Fibroblast of lung (primary cell): ENCODE data around the gene FAM13A. TPM values are rescaled to one million over a fixed set of nuclear protein-coding genes. Genes with fewer than 3 reads are reported as not detected.

ENCODE experiments used
- DNase-seq, 2 donors: peaks; one replicate each; pipeline versions ENCODE4 v3.0.0 to v3.0.0-alpha.2; 2010; ENCODE audit warnings: low read depth in 2 of 2
- H2AFZ ChIP-seq: 2 replicates; pipeline ENCODE4 v1.5.1; 2012; ENCODE audit warnings: low read length, control low read depth, inconsistent platforms
- H3K27ac ChIP-seq: 2 replicates; pipeline ENCODE4 v1.5.1; 2011; ENCODE audit warnings: low read length, control low read depth; ENCODE audit not compliant: insufficient read depth
- H3K27me3 ChIP-seq: 2 replicates; pipeline ENCODE4 v1.5.1; 2011; ENCODE audit warnings: mild to moderate bottlenecking, low read length; ENCODE audit not compliant: control insufficient read depth, insufficient read depth
- H3K36me3 ChIP-seq: 2 replicates; pipeline ENCODE4 v1.5.1; 2011; ENCODE audit warnings: low read length; ENCODE audit not compliant: control insufficient read depth, insufficient read depth
- H3K4me1 ChIP-seq: 2 replicates; pipeline ENCODE4 v1.5.1; 2011; ENCODE audit warnings: low read length; ENCODE audit not compliant: control insufficient read depth, insufficient read depth; ENCODE audit errors: extremely low read depth
- H3K4me2 ChIP-seq: 2 replicates; pipeline ENCODE4 v1.5.1; 2011; ENCODE audit warnings: low read length, control low read depth; ENCODE audit not compliant: insufficient read depth; ENCODE audit errors: extremely low read depth
- H3K4me3 ChIP-seq, 4 experiments: fragments of 200-600 bp in 1 of 4; sonication (generic) in 1 of 4; replicated peaks in 1 of 4; 2 replicates each; pipeline ENCODE4 v1.5.1; 2011 to 2016; ENCODE audit warnings: low read length in 4 of 4, low read depth in 3 of 4, mild to moderate bottlenecking in 3 of 4, control low read depth in 2 of 4, inconsistent platforms in 1 of 4, mixed read lengths in 1 of 4; ENCODE audit not compliant: insufficient read depth in 1 of 4; ENCODE audit errors: control extremely low read depth in 1 of 4
- H3K79me2 ChIP-seq: 2 replicates; pipeline ENCODE4 v1.5.1; 2012; ENCODE audit warnings: mild to moderate bottlenecking, low read length, inconsistent platforms; ENCODE audit not compliant: control insufficient read depth, insufficient read depth
- H3K9ac ChIP-seq: 2 replicates; pipeline ENCODE4 v1.5.1; 2011; ENCODE audit warnings: mild to moderate bottlenecking, low read length, control low read depth; ENCODE audit not compliant: insufficient read depth
- H3K9me3 ChIP-seq: 2 replicates; pipeline ENCODE4 v1.5.1; 2012; ENCODE audit warnings: low read depth, low read length; ENCODE audit not compliant: control insufficient read depth, insufficient read depth
- H4K20me1 ChIP-seq: 2 replicates; pipeline ENCODE4 v1.5.1; 2011; ENCODE audit warnings: low read length; ENCODE audit not compliant: control insufficient read depth, insufficient read depth; ENCODE audit errors: extremely low read depth
- EZH2 ChIP-seq: IDR thresholded peaks from 2 replicates; pipeline ENCODE4 v1.5.1; 2012; ENCODE audit warnings: low read length, control low read depth, mild to moderate bottlenecking; ENCODE audit errors: missing control alignments
- polyA plus RNA-seq, 2 donors: library from polyadenylated mRNA; depleted of rRNA in 1 of 2; stranded (reverse) in 1 of 2; unstranded in 1 of 2; fragments of >200 nt; gene quantifications; 2 replicates each; pipeline ENCODE4 v1.2.1, GENCODE V29; 2011 to 2012; ENCODE audit warnings: missing spikeins in 1 of 2
- total RNA-seq: library from RNA; depleted of rRNA; stranded (reverse); fragments of >200 nt; gene quantifications from 2 replicates; pipeline ENCODE4 v1.2.1, GENCODE V29; 2014
- TF ChIP-seq, protein P1 (sequence below), 2 donors: IDR thresholded peaks in 1 of 2; conservative IDR thresholded peaks in 1 of 2; 1 replicate in 1 of 2; 2 replicates in 1 of 2; pipeline ENCODE4 v1.5.1; 2011 to 2012; ENCODE audit warnings: low read length in 2 of 2, control low read depth in 1 of 2, inconsistent platforms in 1 of 2, low read depth in 1 of 2, mild to moderate bottlenecking in 1 of 2

FAM13A gene
- total and polyA plus RNA-seq, 2 donors (not counting 1 experiment from before 2014, with no cell fraction given), result 14.3 to 23.9 TPM

DNA sequence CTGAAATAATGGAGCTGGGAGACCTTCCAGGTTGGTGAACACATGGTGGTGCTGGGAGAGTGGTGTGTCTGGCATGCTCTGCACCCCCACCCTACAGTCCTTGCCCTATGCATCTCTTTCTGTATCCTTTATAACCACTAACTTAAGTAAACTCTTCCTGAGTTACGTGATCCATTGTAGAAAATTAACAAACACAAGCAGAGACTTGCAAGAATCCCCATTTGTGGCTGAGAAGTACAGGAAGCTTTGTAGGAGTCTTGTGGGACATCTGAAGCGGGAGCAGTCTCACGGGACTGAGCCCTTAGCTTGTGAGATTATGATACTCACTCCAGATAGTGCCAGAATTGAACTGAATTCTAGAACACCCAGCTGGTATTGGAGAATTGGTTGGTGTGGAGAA is 14.3 kb upstream of the FAM13A start:
- Histone ChIP-seq H3K4me2 (no peak overlapping the region), H2AFZ (no peak overlapping the region), H3K27me3 (peaks cover 2% of the 10 kb centered on the region), H3K9ac (no peak overlapping the region), H4K20me1 (no peaks in the 10 kb centered on the region), H3K27ac (no peak overlapping the region), H3K4me3 (no peak overlapping the region), H3K9me3 (no peaks in the 10 kb centered on the region), H3K4me1 (no peaks in the 10 kb centered on the region), H3K79me2 (no peaks in the 10 kb centered on the region), H3K36me3 (no peaks in the 10 kb centered on the region)
- no peak for DNase-seq
- TF ChIP-seq, protein P1, sequence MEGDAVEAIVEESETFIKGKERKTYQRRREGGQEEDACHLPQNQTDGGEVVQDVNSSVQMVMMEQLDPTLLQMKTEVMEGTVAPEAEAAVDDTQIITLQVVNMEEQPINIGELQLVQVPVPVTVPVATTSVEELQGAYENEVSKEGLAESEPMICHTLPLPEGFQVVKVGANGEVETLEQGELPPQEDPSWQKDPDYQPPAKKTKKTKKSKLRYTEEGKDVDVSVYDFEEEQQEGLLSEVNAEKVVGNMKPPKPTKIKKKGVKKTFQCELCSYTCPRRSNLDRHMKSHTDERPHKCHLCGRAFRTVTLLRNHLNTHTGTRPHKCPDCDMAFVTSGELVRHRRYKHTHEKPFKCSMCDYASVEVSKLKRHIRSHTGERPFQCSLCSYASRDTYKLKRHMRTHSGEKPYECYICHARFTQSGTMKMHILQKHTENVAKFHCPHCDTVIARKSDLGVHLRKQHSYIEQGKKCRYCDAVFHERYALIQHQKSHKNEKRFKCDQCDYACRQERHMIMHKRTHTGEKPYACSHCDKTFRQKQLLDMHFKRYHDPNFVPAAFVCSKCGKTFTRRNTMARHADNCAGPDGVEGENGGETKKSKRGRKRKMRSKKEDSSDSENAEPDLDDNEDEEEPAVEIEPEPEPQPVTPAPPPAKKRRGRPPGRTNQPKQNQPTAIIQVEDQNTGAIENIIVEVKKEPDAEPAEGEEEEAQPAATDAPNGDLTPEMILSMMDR (conservative IDR thresholded peaks at IDR 0.05 in 1 of 2, IDR thresholded peaks at IDR 0.05 in 1 of 2; ENCODE audit: low read depth in 1 of 2, low read length in 2 of 2), result no peak
- no peak for TF ChIP-seq EZH2

DNA sequence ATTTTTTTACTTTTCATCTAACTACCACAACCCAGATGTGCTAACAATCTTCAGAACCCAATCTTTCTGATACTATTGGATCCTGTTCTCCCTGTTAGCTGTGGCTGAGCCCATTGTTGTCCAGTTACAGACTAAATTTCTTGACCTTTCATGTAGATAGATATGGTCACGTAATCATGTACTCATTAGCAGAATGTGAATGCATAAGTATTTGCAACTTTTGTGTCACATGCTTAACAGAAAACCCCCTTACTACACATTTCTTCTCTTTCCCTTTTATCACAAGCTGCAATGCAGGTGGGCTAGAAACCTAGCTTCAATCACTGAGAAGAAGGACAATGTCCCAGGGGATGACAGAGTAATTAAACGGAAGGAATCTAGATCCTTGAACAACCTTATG is 13.1 kb upstream of the FAM13A start:
- no peaks in the 10 kb centered on the region for H3K9me3 ChIP-seq
- H3K4me2 ChIP-seq, result no peak overlapping the region
- H3K27me3 ChIP-seq, result peaks cover 2% of the 10 kb centered on the region
- H3K9ac ChIP-seq, result no peak overlapping the region
- H3K79me2 ChIP-seq, result no peaks in the 10 kb centered on the region
- H3K4me3 ChIP-seq, result no peak overlapping the region
- H2AFZ ChIP-seq, result no peak overlapping the region
- H3K27ac ChIP-seq, result no peak overlapping the region
- no peak for DNase-seq
- no peak for TF ChIP-seq EZH2
- TF ChIP-seq, protein P1 (conservative IDR thresholded peaks at IDR 0.05 in 1 of 2, IDR thresholded peaks at IDR 0.05 in 1 of 2; ENCODE audit: low read depth in 1 of 2, low read length in 2 of 2), result no peak
- H3K4me1 ChIP-seq, result no peaks in the 10 kb centered on the region
- no peaks in the 10 kb centered on the region for H3K36me3 ChIP-seq
- no peaks in the 10 kb centered on the region for H4K20me1 ChIP-seq

DNA sequence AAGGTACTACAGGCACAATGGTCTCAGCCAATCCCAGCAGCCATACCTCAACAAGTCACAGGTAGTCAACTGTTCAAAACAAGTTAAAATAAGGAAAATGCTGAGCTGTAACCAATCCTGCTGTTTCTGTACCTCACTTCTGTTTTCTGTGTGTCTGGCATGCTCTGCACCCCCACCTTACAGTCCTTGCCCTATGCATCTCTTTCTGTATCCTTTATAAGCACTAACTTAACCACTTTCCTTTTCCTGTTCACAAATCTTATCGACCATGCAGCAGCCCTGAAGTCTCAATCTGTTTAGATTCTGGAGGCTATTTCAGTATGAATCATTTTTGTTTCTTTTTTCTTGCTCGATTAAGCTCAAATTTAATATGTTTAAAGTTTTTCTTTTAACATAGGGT is 12.5 kb upstream of the FAM13A start:
- H2AFZ ChIP-seq, result no peak overlapping the region
- no peak overlapping the region for H3K4me3 ChIP-seq
- H3K36me3 ChIP-seq, result no peaks in the 10 kb centered on the region
- no peaks in the 10 kb centered on the region for H4K20me1 ChIP-seq
- no peak overlapping the region for H3K27ac ChIP-seq
- peaks cover 2% of the 10 kb centered on the region for H3K27me3 ChIP-seq
- H3K9me3 ChIP-seq, result no peaks in the 10 kb centered on the region
- H3K4me2 ChIP-seq, result no peak overlapping the region
- no peak for DNase-seq
- H3K79me2 ChIP-seq, result no peaks in the 10 kb centered on the region
- H3K4me1 ChIP-seq, result no peaks in the 10 kb centered on the region
- no peak overlapping the region for H3K9ac ChIP-seq
- TF ChIP-seq EZH2, result no peak
- TF ChIP-seq, protein P1 (conservative IDR thresholded peaks at IDR 0.05 in 1 of 2, IDR thresholded peaks at IDR 0.05 in 1 of 2; ENCODE audit: low read depth in 1 of 2, low read length in 2 of 2), result no peak
